HepG2 (cell line): ENCODE measurements around the gene SNX9. TPM values are rescaled to one million over a fixed set of nuclear protein-coding genes. Genes with fewer than 3 reads are reported as not detected.
"Not testable (repeated sequence)": the region's sequence is repeated elsewhere in the genome, so short reads cannot be mapped to it uniquely, and the experiment has no call there.

Experiments
- ATAC-seq: fragments of 200-7000 bp; cut with Tn5 transposase; 3 replicates; pipeline ENCODE4 v1.9.1; 2020; ENCODE audit warnings: mild to moderate bottlenecking, moderate library complexity
- BruUV-seq: library from RNA; stranded (reverse); fragments of 400-500 nt; replicated peaks from 2 replicates; lab custom pipeline; 2021; lab: Mats Ljungman, UMichigan
- CTCF ChIA-PET: fragments of 300-600 bp; formaldehyde crosslinking; extraction: SDS; loops from one replicate; lab custom pipeline; 2021; ENCODE audit warnings: low total read pairs, inconsistent platforms, low intra/inter-chr PET ratio; lab: Yijun Ruan, JAX
- POLR2A ChIA-PET: fragments of 350-600 bp; sonication (Branson Sonifier 250); formaldehyde crosslinking; loops from one replicate; lab custom pipeline; 2020; ENCODE audit warnings: antibody characterized with exemption, inconsistent platforms; lab: Yijun Ruan, JAX
- DNase-seq: peaks from one replicate; pipeline ENCODE4 v3.0.0-alpha.2; 2015; ENCODE audit warnings: low spot score
- FAIRE-seq: peaks from 3 replicates; lab custom pipeline; 2011; peaks lifted over from hg19 to GRCh38; lab: Jason Lieb, UNC
- H2AFZ ChIP-seq: one replicate; pipeline ENCODE4 v1.6.1; 2011; ENCODE audit warnings: low read length, inconsistent platforms
- H3K27ac ChIP-seq: fragments of 300-600 bp; 3 replicates; pipeline ENCODE4 v1.8.0; 2011; ENCODE audit warnings: mixed run types, mild to moderate bottlenecking, mixed read lengths, low read length, inconsistent platforms; ENCODE audit not compliant: insufficient read depth; ENCODE audit errors: extremely low read length
- H3K27me3 ChIP-seq, 2 experiments: fragments of 200-600 bp in 1 of 2; 2 replicates in 1 of 2; 3 replicates in 1 of 2; pipeline versions ENCODE4 v1.6.0 to v1.8.0; 2011; ENCODE audit warnings: low read length in 2 of 2, mild to moderate bottlenecking in 2 of 2, moderate library complexity in 2 of 2, inconsistent platforms in 1 of 2; ENCODE audit not compliant: insufficient read depth in 2 of 2, control insufficient read depth in 1 of 2
- H3K36me3 ChIP-seq, 2 experiments: fragments of 200-600 bp in 1 of 2; replicated peaks in 1 of 2; 2 replicates in 1 of 2; 3 replicates in 1 of 2; pipeline versions ENCODE4 v1.5.1 to v1.8.0; 2011; ENCODE audit warnings: low read length in 2 of 2, inconsistent platforms in 1 of 2; ENCODE audit not compliant: insufficient read depth in 2 of 2, control insufficient read depth in 1 of 2
- H3K4me1 ChIP-seq: 2 replicates; pipeline ENCODE4 v1.5.1; 2012; ENCODE audit warnings: low read length, inconsistent platforms; ENCODE audit not compliant: insufficient read depth
- H3K4me2 ChIP-seq: 2 replicates; pipeline ENCODE4 v1.6.0; 2011; ENCODE audit warnings: low read depth, low read length, inconsistent platforms
- H3K4me3 ChIP-seq, 3 experiments: fragments of 200-600 bp in 1 of 3; sonication (generic), shearing (Covaris generic) in 1 of 3; replicated peaks in 1 of 3; 2 replicates each; pipeline ENCODE4 v1.5.1; 2011 to 2016; ENCODE audit warnings: low read length in 3 of 3, inconsistent platforms in 2 of 3, low read depth in 2 of 3, mild to moderate bottlenecking in 2 of 3, control low read depth in 1 of 3, mixed read lengths in 1 of 3; ENCODE audit not compliant: insufficient read depth in 1 of 3
- H3K79me2 ChIP-seq: one replicate; pipeline ENCODE4 v1.6.1; 2011; ENCODE audit warnings: low read length, inconsistent platforms; ENCODE audit not compliant: insufficient read depth
- H3K9ac ChIP-seq: 2 replicates; pipeline ENCODE4 v1.6.0; 2011; ENCODE audit warnings: mild to moderate bottlenecking, low read depth, low read length, inconsistent platforms; ENCODE audit not compliant: insufficient read depth
- H3K9me3 ChIP-seq: 2 replicates; pipeline ENCODE4 v1.5.1; 2012; ENCODE audit warnings: mild to moderate bottlenecking, low read length
- H4K20me1 ChIP-seq: 2 replicates; pipeline ENCODE4 v1.6.0; 2011; ENCODE audit warnings: inconsistent platforms, mild to moderate bottlenecking, low read length, moderate library complexity; ENCODE audit not compliant: insufficient read depth
- CBFB ChIP-seq: sonication (generic); formaldehyde crosslinking; IDR thresholded peaks from 2 replicates; pipeline ENCODE4 v1.4.0; 2020; ENCODE audit warnings: missing genetic modification reagents
- FOSL2 ChIP-seq: sonication (generic); formaldehyde crosslinking; IDR thresholded peaks from 2 replicates; pipeline ENCODE4 v1.4.0; 2020; ENCODE audit warnings: missing genetic modification reagents
- MAFF ChIP-seq: IDR thresholded peaks from 2 replicates; pipeline ENCODE4 v1.6.1; 2011; ENCODE audit warnings: low read depth, low read length, improper control_type of control experiment
- MAFK ChIP-seq, 2 experiments: IDR thresholded peaks in 1 of 2; conservative IDR thresholded peaks in 1 of 2; 2 replicates each; pipeline ENCODE4 v1.6.1; 2011; ENCODE audit warnings: improper control_type of control experiment in 2 of 2, low read length in 2 of 2
- NFKB2 ChIP-seq: sonication (generic); formaldehyde crosslinking; IDR thresholded peaks from 2 replicates; pipeline ENCODE4 v1.4.0; 2020; ENCODE audit warnings: missing genetic modification reagents, borderline replicate concordance
- TEAD3 ChIP-seq: optimal IDR thresholded peaks from 2 replicates; pipeline ENCODE3; 2016; ENCODE audit warnings: borderline replicate concordance
- XRCC5 ChIP-seq: fragments of 200-400 bp; formaldehyde crosslinking; optimal IDR thresholded peaks from 2 replicates; pipeline ENCODE3; 2017; ENCODE audit warnings: mild to moderate bottlenecking, low read length
- ZMYM3 ChIP-seq: sonication (generic); formaldehyde crosslinking; IDR thresholded peaks from 2 replicates; pipeline ENCODE4 v1.5.1; 2020; ENCODE audit warnings: mild to moderate bottlenecking, missing genetic modification reagents
- ZSCAN21 ChIP-seq: sonication (generic); formaldehyde crosslinking; IDR thresholded peaks from 2 replicates; pipeline ENCODE4 v1.8.0; 2022; ENCODE audit warnings: mild to moderate bottlenecking, missing genetic modification reagents, moderate library complexity, borderline replicate concordance
- WGBS: methylation state at CpG from one replicate; pipeline ENCODE4 v1.1.6; 2017; ENCODE audit warnings: low lambda C conversion rate; 5-methylcytosine and 5-hydroxymethylcytosine counted together
- in situ Hi-C: cut with HindIII; loops from 2 replicates; pipeline ENCODE4 v1.10.0; 2017; ENCODE audit warnings: low pct_unique_long_range_greater_than_20kb; ENCODE audit not compliant: extremely low pct_ligation_motif_present
- intact Hi-C: fragments of 100-400 bp; cut with micrococcal nuclease; formaldehyde crosslinking; loops from one replicate; pipeline ENCODE4 v1.10.0; 2022; ENCODE audit not compliant: unreplicated experiment
- polyA plus RNA-seq, 8 experiments: library from polyadenylated mRNA; depleted of rRNA in 3 of 8; stranded (reverse) in 7 of 8; unstranded in 1 of 8; fragments of >200 nt; fragmentation: Illumina TruSeq in 4 of 8; extraction: Trizol in 4 of 8; gene quantifications; 2 replicates each; pipeline versions ENCODE4 v1.2.1 to v1.2.3, GENCODE V29; 2011 to 2016; ENCODE audit warnings: low read depth in 4 of 8, missing spikeins in 1 of 8, mixed read lengths in 1 of 8; ENCODE audit not compliant: insufficient read depth in 1 of 8
- total RNA-seq, 5 experiments: library from RNA; depleted of rRNA; stranded (reverse); fragments of >200 nt; fragmentation: Illumina TruSeq; extraction: Trizol; gene quantifications; 2 replicates each; pipeline ENCODE4 v1.2.3, GENCODE V29; 2016; ENCODE audit warnings: low read depth in 1 of 5
- TF ChIP-seq, protein P1 (sequence below), 2 experiments: fragments of 450-650 bp in 1 of 2; sonication (generic) in 1 of 2; formaldehyde crosslinking; IDR thresholded peaks; 2 replicates each; pipeline versions ENCODE4 v1.5.0 to v1.8.0; 2020 to 2022; ENCODE audit warnings: mild to moderate bottlenecking in 1 of 2, missing genetic modification reagents in 1 of 2
- TF ChIP-seq, protein P2 (sequence below): sonication (generic); formaldehyde crosslinking; IDR thresholded peaks from 2 replicates; pipeline ENCODE4 v1.5.0; 2020; ENCODE audit warnings: mild to moderate bottlenecking, missing genetic modification reagents
- TF ChIP-seq, protein P3 (sequence below): sonication (generic); formaldehyde crosslinking; IDR thresholded peaks from 2 replicates; pipeline ENCODE4 v1.4.0; 2020; ENCODE audit warnings: missing genetic modification reagents

SNX9 gene
- total and polyA plus RNA-seq, 2 of the 13 experiments (the other 11 are each of a cell fraction or from before 2014, with no cell fraction given) = 21.9 to 36.0 TPM

DNA sequence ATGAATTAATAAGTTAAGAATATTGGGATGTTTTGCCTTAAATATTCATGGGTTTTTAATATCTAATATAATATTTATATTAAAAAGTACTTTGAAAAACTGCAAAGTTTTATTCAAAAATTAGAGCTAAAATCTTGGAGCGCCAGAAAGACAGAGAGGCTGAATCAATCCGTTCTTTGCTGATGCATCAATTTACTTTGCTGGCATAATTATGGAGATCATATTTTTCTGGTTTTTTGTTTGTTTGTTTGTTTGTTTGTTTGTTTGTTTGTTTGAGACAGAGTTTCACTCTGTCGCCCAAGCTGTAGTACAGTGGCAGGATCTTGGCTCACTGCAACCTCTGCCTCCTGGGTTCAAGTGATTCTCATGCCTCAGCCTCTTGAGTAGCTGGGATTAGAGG, 149.1 kb downstream of the SNX9 start:
- BruUV-seq, ATAC-seq, FAIRE-seq, H3K4me2 ChIP-seq, H4K20me1 ChIP-seq, H3K9me3 ChIP-seq, H3K36me3 ChIP-seq, H3K4me3 ChIP-seq, CTCF ChIA-PET, H3K79me2 ChIP-seq, DNase-seq, H3K27ac ChIP-seq, intact Hi-C loops, H2AFZ ChIP-seq, in situ Hi-C loops, H3K9ac ChIP-seq, H3K27me3 ChIP-seq: not testable (repeated sequence)
- POLR2A ChIA-PET = interaction anchor here (1.2 kb wide), 1 partner anchor 18 kb away, joined by 3 read pairs; no protein-coding TSS in a partner anchor
- TF ChIP-seq MAFK (conservative IDR thresholded peaks at IDR 0.05 in 1 of 2, IDR thresholded peaks at IDR 0.05 in 1 of 2; ENCODE audit: low read length in 2 of 2) (peak; percentile 47 to 56; a peak in 3 of 4 replicates), MAFF (peak; percentile 44; the same call in 1 of the 2 replicates)
- 83% methylated on average over 3 of the region's 3 CpGs for WGBS
- H3K4me1 ChIP-seq = peaks cover 56% of the 10 kb centered on the region

DNA sequence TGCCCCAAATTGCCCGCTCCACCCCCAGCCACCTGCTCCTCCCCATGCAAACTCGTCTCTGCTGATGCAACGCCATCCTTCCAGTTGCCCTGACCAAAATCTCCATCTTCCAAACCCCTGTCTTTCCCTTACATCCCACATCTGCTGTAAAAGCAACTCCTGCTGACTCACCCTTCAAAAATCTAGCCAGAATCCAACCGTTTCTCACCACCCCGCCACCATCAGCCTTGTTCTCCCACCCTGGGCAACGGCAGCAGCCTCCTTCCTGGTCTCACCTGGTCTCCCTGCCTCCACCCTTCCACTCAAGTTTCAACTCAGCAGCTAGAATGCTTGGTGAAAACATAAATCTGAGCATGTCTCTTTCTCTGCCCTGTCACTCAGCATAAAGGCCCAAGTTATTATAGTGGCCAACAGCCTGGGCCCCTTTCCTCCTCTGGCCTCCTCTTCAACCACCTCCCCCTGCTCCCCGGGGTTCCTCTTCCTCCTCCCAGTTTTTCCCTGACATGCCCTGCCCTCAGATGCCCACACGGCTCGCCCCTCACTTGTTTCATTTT, 151.4 kb downstream of the SNX9 start:
- intact Hi-C loops = no loop called here
- no peak for FAIRE-seq
- Histone ChIP-seq H3K4me2 (peak overlapping the region; percentile 46), H3K4me3 (peak overlapping the region in 1 of 3 experiments; percentile 26; a peak in 1 of 6 replicates), H4K20me1 (no peaks in the 10 kb centered on the region), H3K27ac (no peak overlapping the region), H3K36me3 (no peaks in the 10 kb centered on the region), H2AFZ (no peak overlapping the region), H3K4me1 (peaks cover 62% of the 10 kb centered on the region), H3K27me3 (peaks cover 6 to 13% of the 10 kb centered on the region in 2 experiments; a peak in 4 of 5 replicates), H3K79me2 (no peaks in the 10 kb centered on the region), H3K9ac (no peak overlapping the region), H3K9me3 (no peaks in the 10 kb centered on the region)
- POLR2A ChIA-PET = interaction anchor here (1.1 kb wide), 1 partner anchor 11 kb away, joined by 4 read pairs; no protein-coding TSS in a partner anchor
- ATAC-seq = peak; percentile 4; the same call in 2 of the 3 replicates
- CTCF ChIA-PET = no interaction called here
- no peak for DNase-seq
- in situ Hi-C loops = no loop called here
- WGBS = 35% methylated on average over 9 of the region's 9 CpGs
- no TSS peak for BruUV-seq
- no peak for TF ChIP-seq ZSCAN21
- TF ChIP-seq, protein P1, sequence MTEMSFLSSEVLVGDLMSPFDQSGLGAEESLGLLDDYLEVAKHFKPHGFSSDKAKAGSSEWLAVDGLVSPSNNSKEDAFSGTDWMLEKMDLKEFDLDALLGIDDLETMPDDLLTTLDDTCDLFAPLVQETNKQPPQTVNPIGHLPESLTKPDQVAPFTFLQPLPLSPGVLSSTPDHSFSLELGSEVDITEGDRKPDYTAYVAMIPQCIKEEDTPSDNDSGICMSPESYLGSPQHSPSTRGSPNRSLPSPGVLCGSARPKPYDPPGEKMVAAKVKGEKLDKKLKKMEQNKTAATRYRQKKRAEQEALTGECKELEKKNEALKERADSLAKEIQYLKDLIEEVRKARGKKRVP (CRISPR knock-in tag; IDR thresholded peaks at IDR 0.05) = 0 out of 4 replicates have a peak, but pooled peaks of 1 of the 2 experiments have one; percentile 17
- TF ChIP-seq TEAD3 = peak; percentile 51
- TF ChIP-seq, protein P2, sequence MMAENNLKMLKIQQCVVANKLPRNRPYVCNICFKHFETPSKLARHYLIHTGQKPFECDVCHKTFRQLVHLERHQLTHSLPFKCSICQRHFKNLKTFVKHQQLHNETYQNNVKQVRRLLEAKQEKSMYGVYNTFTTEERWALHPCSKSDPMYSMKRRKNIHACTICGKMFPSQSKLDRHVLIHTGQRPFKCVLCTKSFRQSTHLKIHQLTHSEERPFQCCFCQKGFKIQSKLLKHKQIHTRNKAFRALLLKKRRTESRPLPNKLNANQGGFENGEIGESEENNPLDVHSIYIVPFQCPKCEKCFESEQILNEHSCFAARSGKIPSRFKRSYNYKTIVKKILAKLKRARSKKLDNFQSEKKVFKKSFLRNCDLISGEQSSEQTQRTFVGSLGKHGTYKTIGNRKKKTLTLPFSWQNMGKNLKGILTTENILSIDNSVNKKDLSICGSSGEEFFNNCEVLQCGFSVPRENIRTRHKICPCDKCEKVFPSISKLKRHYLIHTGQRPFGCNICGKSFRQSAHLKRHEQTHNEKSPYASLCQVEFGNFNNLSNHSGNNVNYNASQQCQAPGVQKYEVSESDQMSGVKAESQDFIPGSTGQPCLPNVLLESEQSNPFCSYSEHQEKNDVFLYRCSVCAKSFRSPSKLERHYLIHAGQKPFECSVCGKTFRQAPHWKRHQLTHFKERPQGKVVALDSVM (CRISPR knock-in tag) = peak; percentile 97
- TF ChIP-seq ZMYM3 (CRISPR knock-in tag) = 0 out of 2 replicates have a peak, but pooled peaks have one; percentile 30
- TF ChIP-seq NFKB2 (CRISPR knock-in tag) = 0 out of 2 replicates have a peak, but pooled peaks have one; percentile 35
- TF ChIP-seq CBFB = 0 out of 2 replicates have a peak, but pooled peaks have one; percentile 10
- TF ChIP-seq XRCC5 = peak; percentile 31
- TF ChIP-seq FOSL2 = peak; percentile 89
- TF ChIP-seq, protein P3, sequence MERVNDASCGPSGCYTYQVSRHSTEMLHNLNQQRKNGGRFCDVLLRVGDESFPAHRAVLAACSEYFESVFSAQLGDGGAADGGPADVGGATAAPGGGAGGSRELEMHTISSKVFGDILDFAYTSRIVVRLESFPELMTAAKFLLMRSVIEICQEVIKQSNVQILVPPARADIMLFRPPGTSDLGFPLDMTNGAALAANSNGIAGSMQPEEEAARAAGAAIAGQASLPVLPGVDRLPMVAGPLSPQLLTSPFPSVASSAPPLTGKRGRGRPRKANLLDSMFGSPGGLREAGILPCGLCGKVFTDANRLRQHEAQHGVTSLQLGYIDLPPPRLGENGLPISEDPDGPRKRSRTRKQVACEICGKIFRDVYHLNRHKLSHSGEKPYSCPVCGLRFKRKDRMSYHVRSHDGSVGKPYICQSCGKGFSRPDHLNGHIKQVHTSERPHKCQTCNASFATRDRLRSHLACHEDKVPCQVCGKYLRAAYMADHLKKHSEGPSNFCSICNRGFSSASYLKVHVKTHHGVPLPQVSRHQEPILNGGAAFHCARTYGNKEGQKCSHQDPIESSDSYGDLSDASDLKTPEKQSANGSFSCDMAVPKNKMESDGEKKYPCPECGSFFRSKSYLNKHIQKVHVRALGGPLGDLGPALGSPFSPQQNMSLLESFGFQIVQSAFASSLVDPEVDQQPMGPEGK = 0 out of 2 replicates have a peak, but pooled peaks have one; percentile 5
